BLaER1 (cell line): ENCODE data around the gene NDUFA6.

Experiments
- H3K27ac ChIP-seq: shearing (Covaris generic); formaldehyde crosslinking; 2 replicates; pipeline ENCODE4 v1.8.1; 2022
- H3K27me3 ChIP-seq: shearing (Covaris generic); formaldehyde crosslinking; 2 replicates; pipeline ENCODE4 v1.8.1; 2022
- H3K36me3 ChIP-seq: shearing (Covaris generic); formaldehyde crosslinking; 2 replicates; pipeline ENCODE4 v1.8.1; 2022
- H3K4me1 ChIP-seq: shearing (Covaris generic); formaldehyde crosslinking; 2 replicates; pipeline ENCODE4 v1.8.1; 2022
- H3K4me2 ChIP-seq: shearing (Covaris generic); formaldehyde crosslinking; 2 replicates; pipeline ENCODE4 v1.8.1; 2022
- H3K4me3 ChIP-seq: shearing (Covaris generic); formaldehyde crosslinking; 2 replicates; pipeline ENCODE4 v1.8.1; 2022
- H3K9ac ChIP-seq: shearing (Covaris generic); formaldehyde crosslinking; 2 replicates; pipeline ENCODE4 v1.8.1; 2022
- H3K9me3 ChIP-seq: shearing (Covaris generic); formaldehyde crosslinking; 2 replicates; pipeline ENCODE4 v1.8.1; 2022
- H4K20me1 ChIP-seq: shearing (Covaris generic); formaldehyde crosslinking; 2 replicates; pipeline ENCODE4 v1.8.1; 2022
- Cebpa-rat ChIP-seq: shearing (Covaris generic); IDR thresholded peaks from 2 replicates; pipeline ENCODE4 v1.8.1; 2022

NDUFA6 gene

GRCh38 chr22:42101199-42101598 lies 10.6 kb upstream of the NDUFA6 start:
- H3K27ac ChIP-seq = no peak overlapping the region
- peaks cover 80% of the 10 kb centered on the region for H3K9me3 ChIP-seq
- peaks cover 57% of the 10 kb centered on the region for H3K36me3 ChIP-seq
- H4K20me1 ChIP-seq = no peaks in the 10 kb centered on the region
- H3K4me3 ChIP-seq = no peak overlapping the region
- no peaks in the 10 kb centered on the region for H3K4me1 ChIP-seq
- H3K4me2 ChIP-seq = no peak overlapping the region
- H3K9ac ChIP-seq = no peak overlapping the region
- no peak for TF ChIP-seq Cebpa-rat
- H3K27me3 ChIP-seq = no peaks in the 10 kb centered on the region

GRCh38 chr22:42091455-42091782 lies 847 bp upstream of the NDUFA6 start:
- H3K4me2 ChIP-seq = peak overlapping the region; percentile 80
- peak overlapping the region; percentile 77 for H3K27ac ChIP-seq
- peak overlapping the region; percentile 83 for H3K9ac ChIP-seq
- H4K20me1 ChIP-seq = peaks cover 13% of the 10 kb centered on the region; the same call in 1 of the 2 replicates
- peaks cover 26% of the 10 kb centered on the region for H3K4me1 ChIP-seq
- no peaks in the 10 kb centered on the region for H3K27me3 ChIP-seq
- TF ChIP-seq Cebpa-rat = no peak
- H3K4me3 ChIP-seq = peak overlapping the region; percentile 90
- peaks cover 12% of the 10 kb centered on the region; the same call in 1 of the 2 replicates for H3K9me3 ChIP-seq
- peaks cover 25% of the 10 kb centered on the region for H3K36me3 ChIP-seq

GRCh38 chr22:42086051-42086450 lies 4.5 kb downstream of the NDUFA6 start:
- H3K27ac ChIP-seq = no peak overlapping the region
- no peaks in the 10 kb centered on the region for H3K27me3 ChIP-seq
- no peak for TF ChIP-seq Cebpa-rat
- H3K4me3 ChIP-seq = no peak overlapping the region
- H3K9ac ChIP-seq = no peak overlapping the region
- H3K4me1 ChIP-seq = peaks cover 23% of the 10 kb centered on the region
- H3K9me3 ChIP-seq = peaks cover 12% of the 10 kb centered on the region; the same call in 1 of the 2 replicates
- H3K36me3 ChIP-seq = peaks cover 77% of the 10 kb centered on the region
- no peak overlapping the region for H3K4me2 ChIP-seq
- peaks cover 31% of the 10 kb centered on the region; the same call in 1 of the 2 replicates for H4K20me1 ChIP-seq

GRCh38 chr22:42084874-42085273 lies 5.7 kb downstream of the NDUFA6 start:
- H3K27me3 ChIP-seq = no peaks in the 10 kb centered on the region
- no peak overlapping the region for H3K9ac ChIP-seq
- H4K20me1 ChIP-seq = peaks cover 31% of the 10 kb centered on the region; the same call in 1 of the 2 replicates
- peaks cover 12% of the 10 kb centered on the region; the same call in 1 of the 2 replicates for H3K9me3 ChIP-seq
- no peak for TF ChIP-seq Cebpa-rat
- H3K27ac ChIP-seq = no peak overlapping the region
- H3K36me3 ChIP-seq = peaks cover 77% of the 10 kb centered on the region
- H3K4me3 ChIP-seq = no peak overlapping the region
- peaks cover 30% of the 10 kb centered on the region for H3K4me1 ChIP-seq
- H3K4me2 ChIP-seq = no peak overlapping the region

- Histone ChIP-seq H3K36me3 (peaks cover 62% of the 10 kb centered on the region), H3K4me3 (no peak overlapping the region), H3K27me3 (no peaks in the 10 kb centered on the region), H3K27ac (no peak overlapping the region), H4K20me1 (peaks cover 24% of the 10 kb centered on the region; the same call in 1 of the 2 replicates), H3K9me3 (no peaks in the 10 kb centered on the region), H3K4me2 (no peak overlapping the region), H3K9ac (no peak overlapping the region), H3K4me1 (peaks cover 30% of the 10 kb centered on the region)
- TF ChIP-seq Cebpa-rat = no peak
Observed at GRCh38 chr22:42083119-42083518, 7.5 kb downstream of the NDUFA6 start.

GRCh38 chr22:42080287-42080686 lies 10.3 kb downstream of the NDUFA6 start:
- Histone ChIP-seq H3K9ac (peak overlapping the region; percentile 96), H3K9me3 (no peaks in the 10 kb centered on the region), H3K4me3 (peak overlapping the region; percentile 70), H3K36me3 (peaks cover 40% of the 10 kb centered on the region), H3K4me2 (peak overlapping the region; percentile 92), H3K27ac (peak overlapping the region; percentile 96), H3K4me1 (peaks cover 58% of the 10 kb centered on the region), H4K20me1 (peaks cover 7% of the 10 kb centered on the region; the same call in 1 of the 2 replicates), H3K27me3 (no peaks in the 10 kb centered on the region)
- TF ChIP-seq Cebpa-rat = no peak

DNA sequence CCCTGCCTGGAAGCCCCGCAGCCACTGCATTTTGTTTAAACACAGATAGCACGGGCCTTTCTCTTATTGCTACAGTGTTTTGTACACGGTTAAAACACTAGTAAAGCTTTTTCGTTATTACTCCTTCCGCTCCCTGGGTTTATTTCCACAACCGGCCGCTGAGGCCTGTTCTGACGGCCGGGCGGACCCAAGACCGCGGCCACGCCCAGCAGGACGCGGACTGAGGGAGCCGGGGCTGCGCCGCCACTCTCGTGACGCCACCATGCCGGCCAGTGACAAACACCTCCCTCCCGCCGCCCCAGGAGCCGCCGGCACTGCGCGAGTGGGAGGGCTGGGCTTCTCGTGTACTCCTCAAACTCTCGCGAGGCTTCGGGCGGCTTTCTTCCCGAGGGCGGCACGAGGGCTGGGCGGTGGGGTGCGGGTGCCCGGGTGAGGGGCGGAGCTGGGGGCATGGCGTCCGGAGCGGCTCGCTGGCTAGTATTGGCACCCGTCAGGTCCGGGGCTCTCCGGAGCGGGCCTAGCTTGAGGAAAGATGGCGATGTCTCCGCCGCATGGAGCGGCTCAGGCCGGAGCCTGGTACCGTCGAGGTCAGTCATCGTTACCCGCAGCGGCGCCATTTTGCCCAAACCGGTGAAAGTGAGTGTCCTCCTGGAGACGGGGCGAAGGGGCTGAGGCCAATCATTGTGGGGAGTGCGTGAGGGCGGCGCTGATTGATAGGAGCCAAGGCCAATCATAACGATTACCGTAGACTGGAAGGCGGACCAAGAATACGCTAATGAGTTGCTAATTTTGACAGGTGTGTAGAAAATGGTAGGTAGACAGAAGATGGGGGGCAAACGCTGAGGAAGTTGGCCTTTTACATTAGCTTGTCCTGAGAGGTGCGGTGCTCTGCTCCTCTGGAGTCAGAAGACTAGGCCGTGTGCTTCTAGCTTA lies 11.0 kb downstream of the NDUFA6 start, which contains the start of gene SMDT1:
SMDT1 (plus strand) TSS at position 382 of the 933 bp plus-strand sequence; CDS start at position 451, 69 bp downstream.
- H3K4me2 ChIP-seq = peak within 1 kb of the TSS; percentile 92
- H3K27ac ChIP-seq = peak within 1 kb of the TSS; percentile 96
- H3K9me3 ChIP-seq = no peaks in the 10 kb centered on the region

DNA sequence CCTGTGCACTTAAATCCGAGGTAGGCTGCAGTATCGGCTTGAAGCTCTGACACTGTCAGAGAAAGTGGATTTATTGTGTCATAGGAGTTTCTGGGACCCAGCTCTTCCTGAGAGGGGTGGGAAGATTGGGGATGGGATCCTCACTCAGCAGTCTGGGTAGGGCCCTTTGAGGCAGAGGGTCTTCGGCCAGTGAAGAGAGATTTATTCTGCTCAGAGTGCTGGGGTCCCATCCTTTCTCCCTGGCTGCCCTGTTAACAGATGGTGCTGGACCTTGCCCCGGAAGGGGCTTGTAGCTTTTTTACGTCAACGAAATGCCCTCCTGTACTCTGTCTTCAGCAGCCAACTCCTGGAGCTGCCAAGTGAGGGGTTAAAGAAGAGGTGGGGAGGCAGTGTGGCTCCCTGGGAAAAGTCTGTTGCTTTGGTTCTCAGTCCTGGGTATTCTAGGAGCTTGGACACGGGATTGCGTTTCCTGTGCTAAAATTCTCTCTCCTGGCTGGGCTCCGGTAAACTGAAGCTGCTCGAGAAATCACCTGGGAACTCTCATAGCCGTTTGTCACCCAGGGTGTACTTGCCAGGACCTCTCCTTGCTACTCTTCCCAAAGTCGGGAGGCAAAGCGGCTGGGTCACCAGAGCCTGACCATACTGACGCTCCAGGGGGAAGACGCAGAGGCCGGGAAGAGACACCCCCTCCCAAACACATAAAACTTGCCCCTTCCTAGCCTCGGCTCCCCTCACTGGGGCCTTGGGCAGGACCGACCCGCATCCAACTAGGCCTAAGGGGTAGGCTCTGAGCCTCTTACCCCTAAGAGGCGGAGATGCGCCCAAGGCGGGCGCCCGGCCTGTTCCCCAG lies 11.9 kb downstream of the NDUFA6 start:
- Histone ChIP-seq H3K4me3 (peak overlapping the region; percentile 70), H3K9me3 (no peaks in the 10 kb centered on the region), H3K9ac (peak overlapping the region; percentile 96), H4K20me1 (no peaks in the 10 kb centered on the region), H3K4me2 (peak overlapping the region; percentile 92), H3K4me1 (peaks cover 74% of the 10 kb centered on the region), H3K27me3 (peaks cover 14% of the 10 kb centered on the region; the same call in 1 of the 2 replicates), H3K27ac (peak overlapping the region; percentile 96), H3K36me3 (peaks cover 24% of the 10 kb centered on the region)
- no peak for TF ChIP-seq Cebpa-rat

More for the DNA sequence above, 11.0 kb downstream of the NDUFA6 start, which contains the start of gene SMDT1:
- Histone ChIP-seq H3K36me3 (peaks cover 33% of the 10 kb centered on the region), H3K4me1 (peaks cover 65% of the 10 kb centered on the region), H3K27me3 (peaks cover 5% of the 10 kb centered on the region; the same call in 1 of the 2 replicates), H3K9ac (peak within 1 kb of the TSS; percentile 96), H3K4me3 (peak within 1 kb of the TSS; percentile 70), H4K20me1 (no peaks in the 10 kb centered on the region)
- TF ChIP-seq Cebpa-rat = no peak

DNA sequence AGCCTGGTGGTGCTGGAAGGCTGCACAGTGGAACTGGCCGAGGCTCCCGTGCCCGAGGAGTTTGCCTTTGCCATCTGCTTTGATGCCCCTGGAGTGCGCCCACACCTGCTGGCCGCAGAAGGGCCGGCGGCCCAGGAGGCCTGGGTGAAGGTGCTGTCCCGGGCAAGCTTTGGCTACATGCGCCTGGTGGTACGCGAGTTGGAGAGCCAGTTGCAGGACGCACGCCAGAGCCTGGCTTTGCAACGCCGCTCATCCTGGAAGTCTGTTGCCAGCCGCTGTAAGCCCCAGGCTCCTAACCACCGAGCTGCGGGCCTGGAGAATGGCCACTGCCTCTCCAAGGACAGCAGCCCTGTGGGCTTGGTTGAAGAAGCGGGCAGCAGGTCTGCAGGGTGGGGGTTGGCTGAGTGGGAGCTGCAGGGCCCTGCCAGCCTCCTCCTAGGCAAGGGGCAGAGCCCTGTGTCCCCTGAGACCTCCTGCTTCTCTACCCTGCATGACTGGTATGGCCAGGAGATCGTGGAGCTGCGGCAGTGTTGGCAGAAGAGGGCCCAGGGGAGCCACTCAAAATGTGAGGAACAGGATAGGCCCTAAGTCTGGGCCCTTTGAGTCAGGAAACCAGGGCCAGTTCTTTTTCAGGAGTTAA lies 13.0 kb downstream of the NDUFA6 start:
- Histone ChIP-seq H3K4me1 (peaks cover 82% of the 10 kb centered on the region), H3K27me3 (peaks cover 19% of the 10 kb centered on the region; the same call in 1 of the 2 replicates), H3K4me3 (peak overlapping the region; percentile 32; the same call in 1 of the 2 replicates), H3K9ac (peak overlapping the region; percentile 96), H3K9me3 (no peaks in the 10 kb centered on the region), H3K27ac (peak overlapping the region; percentile 96), H3K4me2 (peak overlapping the region; percentile 92), H3K36me3 (peaks cover 13% of the 10 kb centered on the region), H4K20me1 (no peaks in the 10 kb centered on the region)
- no peak for TF ChIP-seq Cebpa-rat
